Retina (tissue), 1 donor: ENCODE results near the gene CRTAC1.
"Not testable (repeated sequence)": the region's sequence is repeated elsewhere in the genome, so short reads cannot be mapped to it uniquely, and the experiment has no call there.

Experiments used
- DNase-seq: peaks from one replicate; pipeline ENCODE4 v3.0.0-alpha.2; 2016

The CRTAC1 gene

DNA sequence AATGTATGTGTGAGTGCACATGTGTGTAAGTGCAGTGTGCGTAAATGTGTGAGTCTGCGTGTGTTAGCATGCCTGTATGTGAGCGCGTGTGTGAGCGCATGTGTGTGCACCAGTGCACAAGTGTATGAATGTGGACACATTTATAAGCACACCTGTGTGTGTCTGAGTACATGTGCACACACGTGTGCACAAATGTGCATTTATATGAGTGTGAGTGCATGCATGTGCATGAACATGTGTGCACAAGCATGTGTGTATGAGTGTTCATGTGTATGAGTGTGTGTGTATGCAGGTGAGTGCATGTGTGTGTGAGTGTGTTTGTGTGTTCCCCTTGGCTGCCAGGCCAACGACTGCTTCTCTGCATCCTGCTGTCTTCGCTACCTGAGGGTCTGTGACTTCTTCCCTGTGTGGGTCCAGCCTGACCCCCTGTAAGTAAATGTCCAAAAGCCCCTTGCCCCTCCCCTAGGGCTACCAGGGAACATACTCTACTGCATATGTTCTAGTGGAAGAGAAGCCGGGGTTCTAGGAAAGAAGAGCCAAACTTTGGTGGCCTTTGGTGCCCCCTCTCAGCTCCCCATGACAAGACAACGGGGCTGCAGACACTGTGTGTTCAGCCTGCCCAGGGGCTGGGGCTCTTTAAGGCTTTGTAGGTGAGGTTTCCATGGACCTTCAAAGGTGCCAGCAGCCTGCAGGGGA, 163.7 kb downstream of the CRTAC1 start:
- DNase-seq: no peak

DNA sequence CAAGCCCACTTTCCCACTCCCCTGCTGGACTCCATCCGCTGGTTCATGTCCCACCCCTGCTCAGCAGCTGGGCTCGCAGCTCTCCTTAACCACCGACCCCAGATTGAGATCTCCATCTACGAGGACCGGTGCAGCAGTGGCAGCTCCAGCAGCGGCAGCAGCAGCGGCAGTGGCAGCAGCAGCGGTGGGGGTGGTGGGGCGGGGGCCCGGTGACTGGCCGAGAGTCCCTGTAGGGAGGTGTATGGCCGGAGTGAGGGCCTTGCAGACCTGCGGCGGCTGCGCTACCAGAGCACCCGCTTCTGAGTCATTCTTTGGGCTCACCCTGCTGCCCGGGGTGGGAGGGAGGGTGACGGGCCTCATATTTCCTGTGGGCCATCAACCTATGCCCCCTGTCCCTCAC, 164.9 kb downstream of the CRTAC1 start:
- no peak for DNase-seq

DNA sequence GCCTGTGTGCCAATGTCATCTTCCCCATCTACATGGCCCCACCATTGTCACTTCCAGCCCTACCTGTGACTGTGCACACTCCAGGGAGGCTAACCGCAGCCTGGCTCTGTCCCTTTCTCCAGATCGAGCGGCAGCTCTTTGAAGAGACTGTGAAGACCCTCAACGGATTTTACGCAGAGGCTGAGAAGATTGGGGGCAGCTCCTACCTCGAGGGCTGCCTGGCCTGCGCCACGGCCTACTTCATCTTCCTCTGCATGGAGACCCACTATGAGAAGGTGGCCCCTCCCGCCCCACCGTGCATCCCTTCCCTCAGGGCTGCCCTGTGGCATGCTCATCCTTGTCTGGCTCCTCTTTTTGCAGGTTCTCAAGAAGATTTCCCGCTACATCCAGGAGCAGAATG, 166.6 kb downstream of the CRTAC1 start:
- DNase-seq: no peak

DNA sequence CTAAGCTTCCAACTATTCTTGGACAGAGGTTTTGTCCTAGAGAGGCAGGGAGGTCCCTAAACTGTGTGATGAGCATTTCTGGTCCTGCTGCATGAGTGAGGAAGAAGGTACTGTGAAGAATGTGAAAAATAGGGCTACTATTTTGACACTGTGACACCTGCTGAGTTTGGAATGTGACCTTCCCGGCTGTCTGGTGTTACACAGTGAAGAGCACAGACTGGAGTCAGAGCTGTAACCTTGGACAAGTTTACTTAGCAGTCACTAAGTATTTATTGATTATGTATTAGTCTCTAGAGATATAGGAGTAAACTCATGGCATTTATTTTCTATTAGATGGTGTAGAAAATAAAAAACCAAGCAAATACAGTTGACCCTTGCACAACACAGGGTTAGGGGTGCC, 168.5 kb downstream of the CRTAC1 start:
- DNase-seq: no peak

DNA sequence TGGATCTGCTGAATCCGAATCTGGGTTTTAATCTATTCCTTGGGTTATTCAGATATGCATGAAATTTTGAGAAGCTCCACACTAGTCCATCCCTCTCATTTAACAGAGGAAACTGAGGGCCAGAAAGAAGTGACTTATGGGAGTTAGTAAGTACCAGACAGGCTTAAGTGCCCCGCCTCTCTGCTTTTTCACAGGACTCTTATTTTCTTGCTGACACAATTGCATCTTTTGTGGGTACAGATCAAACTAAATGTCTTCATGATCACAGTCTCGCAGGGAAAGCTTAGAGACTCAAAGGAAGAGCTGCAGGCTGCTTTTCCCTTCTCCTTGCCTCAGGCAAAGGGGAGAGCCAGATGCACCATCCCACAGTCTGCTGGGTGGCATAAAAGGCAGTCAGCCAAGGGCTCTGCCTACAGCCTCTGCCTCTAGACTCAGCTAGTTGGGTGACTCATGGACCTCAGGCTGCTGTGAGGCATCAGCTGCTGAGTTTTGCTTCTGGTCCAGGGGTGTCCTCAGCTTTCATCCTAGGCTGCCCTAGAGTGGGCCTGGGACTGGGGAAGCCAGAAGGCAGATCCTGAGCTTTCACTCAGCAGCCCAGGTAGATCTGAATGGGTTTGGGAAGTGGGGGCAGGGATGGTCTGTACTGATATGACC, 169.2 kb downstream of the CRTAC1 start:
- no peak for DNase-seq

DNA sequence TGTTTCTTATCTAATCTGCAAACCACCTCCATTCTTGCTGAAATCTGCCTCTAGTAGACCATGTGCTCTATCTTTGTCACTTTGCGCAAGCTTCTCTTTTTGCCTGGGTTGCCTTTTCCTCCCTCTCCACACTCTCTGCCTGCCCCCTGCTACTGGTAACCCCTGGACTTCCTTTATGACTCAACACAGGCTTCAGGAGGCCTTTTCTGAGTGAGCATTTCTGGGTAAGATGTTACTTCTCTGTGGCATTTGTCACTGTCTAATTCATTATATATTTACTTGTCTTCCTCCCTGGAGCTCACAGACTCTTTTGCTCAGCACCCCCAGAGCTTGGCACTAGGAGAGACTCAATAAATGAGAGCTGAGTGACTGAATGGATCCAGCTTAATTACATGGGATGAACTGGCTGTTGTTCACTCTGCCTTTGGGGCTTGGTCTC, 172.4 kb downstream of the CRTAC1 start:
- no peak for DNase-seq

DNA sequence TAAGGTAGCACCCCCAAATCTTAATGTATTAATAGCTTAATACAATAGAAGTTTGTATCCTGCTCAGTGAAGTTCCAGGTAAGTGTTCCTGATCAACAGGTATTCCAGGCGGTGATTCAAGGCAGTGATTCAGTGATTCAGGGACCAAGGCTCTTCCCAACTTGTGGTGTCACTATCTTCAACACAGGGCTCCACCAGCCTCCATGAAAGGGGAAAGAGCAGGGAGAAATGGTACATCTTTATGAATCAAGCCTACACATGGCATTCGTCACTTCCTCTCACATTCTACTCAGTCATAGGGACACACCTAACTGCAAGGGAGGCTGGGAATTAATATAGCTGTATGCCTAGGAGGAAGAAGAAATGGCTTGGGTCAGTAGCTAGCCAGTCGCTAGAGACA, 175.7 kb downstream of the CRTAC1 start:
- DNase-seq: no peak

DNA sequence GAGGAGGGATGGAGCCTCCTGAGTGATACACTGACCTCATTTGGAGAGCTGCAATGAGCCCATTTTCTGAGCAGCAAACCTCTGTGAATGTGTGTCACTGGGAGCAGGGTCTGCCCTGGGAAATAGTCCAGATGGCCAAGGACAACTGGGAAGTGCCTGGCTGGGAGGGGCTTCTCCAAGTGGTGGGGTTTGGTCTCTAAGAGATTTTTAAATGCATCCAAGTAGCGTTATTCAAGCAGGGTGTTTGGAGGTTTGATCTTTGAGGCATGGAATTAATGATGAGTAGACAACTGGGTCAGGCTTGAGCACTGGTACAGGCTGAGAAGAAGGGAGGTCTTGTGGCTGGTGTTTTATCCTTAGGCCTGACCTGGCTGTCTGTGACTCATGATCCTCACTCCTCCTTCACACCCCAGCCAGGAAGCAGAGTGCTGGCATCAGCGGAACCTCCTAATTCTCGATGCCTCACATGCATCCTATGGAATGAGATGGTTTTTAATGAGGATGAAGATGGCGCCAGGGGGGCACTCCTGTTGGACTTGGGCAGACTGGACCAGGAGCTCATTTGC, 177.5 kb downstream of the CRTAC1 start:
- DNase-seq: no peak

DNA sequence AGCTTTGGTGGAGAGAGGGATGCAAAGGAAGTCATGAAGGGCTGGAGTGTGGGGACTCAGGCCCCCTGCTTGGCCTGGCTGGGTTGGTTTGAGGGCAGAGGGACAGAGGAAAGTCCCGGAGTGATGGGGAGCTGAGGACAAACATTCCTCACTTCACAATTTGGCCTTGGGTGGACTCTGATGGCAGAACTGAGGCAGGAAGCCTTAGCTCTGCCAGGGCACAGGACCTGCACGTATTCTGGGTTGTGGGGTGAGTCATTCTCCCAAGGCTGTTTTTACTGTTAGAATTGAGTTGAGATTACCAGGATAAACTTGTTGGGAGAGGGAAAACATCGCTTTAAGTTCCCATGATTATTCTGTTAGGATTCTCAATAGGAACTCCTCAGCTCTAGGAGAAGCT, 178.1 kb downstream of the CRTAC1 start:
- DNase-seq: no peak

DNA sequence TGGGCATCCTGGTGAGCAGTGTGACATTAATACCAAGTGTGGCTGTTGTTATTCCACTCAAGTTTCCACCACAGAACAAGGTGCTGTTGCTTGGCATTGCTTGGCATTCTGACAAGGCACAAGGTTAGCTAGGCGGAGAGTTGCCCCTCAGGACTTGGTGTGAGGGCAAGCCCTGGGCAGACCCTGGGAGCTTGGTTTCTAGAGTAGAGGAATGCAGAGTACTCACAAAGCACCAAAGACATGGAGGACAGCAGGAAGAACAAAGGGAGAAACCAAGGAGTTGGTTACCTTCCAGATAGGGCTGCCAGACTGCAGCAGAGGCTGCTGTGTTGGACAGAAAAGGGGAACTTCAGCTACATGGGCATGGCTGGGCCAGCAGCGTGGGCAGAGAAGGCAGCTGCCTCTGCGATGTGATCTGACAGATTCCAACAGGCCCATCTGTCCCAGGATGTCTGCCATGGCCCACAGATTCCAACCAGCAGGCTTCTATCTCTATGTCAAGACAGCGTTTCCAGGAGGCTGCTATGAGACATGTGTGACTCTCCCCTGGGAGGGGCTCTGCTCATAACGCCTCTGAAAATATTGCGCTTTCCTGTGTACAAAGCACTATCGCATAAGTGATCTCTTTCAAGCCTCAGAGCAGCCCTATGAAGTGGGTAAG, 178.9 kb downstream of the CRTAC1 start:
- no peak for DNase-seq

DNA sequence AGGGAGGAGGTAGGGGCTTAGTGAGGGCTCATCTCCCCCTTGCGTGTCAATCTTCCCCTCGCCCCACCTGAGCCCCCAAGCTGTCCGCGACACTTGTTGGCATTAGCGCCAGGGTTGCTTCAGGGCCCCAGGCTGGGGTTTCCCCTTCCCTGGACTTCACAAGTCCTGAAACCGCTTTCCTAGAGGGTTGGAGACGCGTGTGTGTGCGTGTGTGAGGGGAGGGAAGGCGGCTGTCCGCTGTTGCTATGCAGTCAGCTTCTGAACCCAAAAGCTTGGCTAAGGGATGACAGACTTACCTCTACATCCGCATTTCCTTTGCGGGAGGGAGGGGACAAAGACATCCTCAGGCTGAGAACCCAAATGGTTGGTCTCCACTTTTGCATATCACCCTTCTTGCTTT, 180.0 kb downstream of the CRTAC1 start:
- peak; percentile 57 for DNase-seq

DNA sequence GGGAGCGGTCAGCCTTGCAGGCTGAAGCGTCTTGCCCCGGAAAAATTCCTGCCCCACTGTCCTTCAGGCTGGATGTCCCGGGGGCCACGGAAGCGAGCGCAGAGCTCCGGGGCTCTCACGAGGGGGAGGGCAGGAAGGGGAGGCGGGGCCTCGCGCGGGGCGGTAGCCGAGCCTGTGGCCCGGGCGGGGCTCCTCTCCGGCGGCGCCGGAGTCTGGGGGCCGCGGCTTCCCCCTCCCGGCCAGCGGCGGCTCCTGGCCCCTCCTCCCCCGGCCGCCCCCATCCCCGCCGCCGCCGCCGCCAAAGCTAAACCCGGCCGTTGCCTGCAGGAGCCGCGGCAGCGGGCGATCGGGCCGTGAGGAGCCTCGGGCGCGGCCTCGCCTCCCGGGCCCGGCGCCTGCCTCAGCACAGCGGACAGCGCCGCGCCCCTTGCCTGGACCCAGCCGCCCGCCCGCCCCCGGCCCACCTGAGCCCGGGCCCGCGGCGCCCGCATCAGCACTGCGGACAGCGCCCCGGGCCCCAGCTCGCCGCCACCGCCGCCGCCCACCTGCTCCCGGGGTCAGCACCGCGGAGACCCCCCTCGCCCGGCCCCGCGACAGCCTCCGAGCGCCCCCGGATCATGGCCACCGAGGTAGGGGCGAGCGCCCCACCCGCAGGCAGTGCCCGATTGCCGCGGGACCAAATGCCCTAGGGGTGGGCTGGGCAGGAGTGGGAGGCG, 180.6 kb downstream of the CRTAC1 start, which contains the start of gene GOLGA7B:
Gene GOLGA7B, plus strand, starts transcription at position 157 of the 716 bp plus-strand sequence. Its CDS starts 461 bp downstream, at position 618.
- DNase-seq: peak; percentile 43

DNA sequence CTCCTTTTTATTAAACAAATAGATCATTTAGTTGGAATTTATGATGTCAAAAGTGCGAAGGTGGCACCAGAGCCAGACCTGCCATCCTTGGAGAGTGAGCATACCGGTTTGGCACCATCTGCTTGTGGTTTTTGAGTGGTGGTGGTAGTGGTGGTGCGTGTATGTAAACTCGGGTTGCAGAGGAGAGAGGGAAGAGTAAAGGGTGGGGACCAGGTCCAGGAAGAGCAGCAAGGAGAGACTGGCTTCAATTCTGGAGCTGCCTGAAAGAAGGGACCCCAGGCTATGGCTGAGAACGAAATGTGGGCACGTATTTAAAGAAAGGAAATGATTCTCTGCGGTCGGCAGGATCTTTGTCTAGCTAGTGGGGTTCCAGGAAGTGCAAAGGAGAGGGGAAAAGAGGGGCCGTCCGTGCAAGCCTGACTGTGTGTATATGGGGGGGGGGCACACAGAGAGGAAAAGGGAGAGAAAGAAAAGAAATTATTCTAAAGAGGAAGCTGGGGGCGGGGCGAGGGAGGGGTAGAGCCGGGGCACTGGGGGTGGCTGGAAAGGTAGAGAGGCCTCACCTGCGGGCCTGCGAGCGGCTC, 181.2 kb downstream of the CRTAC1 start:
- DNase-seq: peak; percentile 43

DNA sequence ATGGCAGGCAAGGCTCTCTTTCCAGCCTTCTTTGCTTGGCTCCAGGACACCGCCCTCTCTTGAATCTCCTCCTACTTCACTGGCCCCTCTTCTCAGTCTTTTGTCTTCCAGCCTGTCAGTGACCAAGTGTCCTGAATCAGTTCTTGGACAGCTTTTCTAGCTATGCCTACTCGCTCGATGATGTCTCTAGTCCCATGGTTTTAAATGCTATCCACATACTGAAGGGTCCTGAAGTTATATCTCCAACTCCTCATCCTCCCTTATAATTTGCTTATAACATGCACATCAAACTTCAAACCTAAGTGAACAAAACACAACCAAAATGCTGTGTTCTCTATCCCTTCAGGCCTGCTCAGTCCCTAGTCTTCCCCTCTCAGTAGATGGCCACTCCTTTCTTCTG, 185.7 kb downstream of the CRTAC1 start:
- no peak for DNase-seq

DNA sequence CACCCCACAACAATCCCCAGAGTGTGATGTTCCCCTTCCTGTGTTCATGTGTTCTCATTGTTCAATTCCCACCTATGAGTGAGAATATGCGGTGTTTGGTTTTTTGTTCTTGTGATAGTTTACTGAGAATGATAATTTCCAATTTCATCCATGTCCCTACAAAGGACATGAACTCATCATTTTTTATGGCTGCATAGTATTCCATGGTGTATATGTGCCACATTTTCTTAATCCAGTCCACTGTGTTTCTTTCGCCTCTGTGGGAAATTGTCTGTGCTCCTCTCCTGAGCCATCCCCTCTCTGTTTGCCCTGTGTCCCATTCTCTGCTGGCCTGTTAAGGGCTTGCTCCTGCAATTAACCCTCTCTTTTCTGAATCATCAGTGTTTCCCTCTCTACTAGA, 186.4 kb downstream of the CRTAC1 start:
- not testable (repeated sequence) for DNase-seq

DNA sequence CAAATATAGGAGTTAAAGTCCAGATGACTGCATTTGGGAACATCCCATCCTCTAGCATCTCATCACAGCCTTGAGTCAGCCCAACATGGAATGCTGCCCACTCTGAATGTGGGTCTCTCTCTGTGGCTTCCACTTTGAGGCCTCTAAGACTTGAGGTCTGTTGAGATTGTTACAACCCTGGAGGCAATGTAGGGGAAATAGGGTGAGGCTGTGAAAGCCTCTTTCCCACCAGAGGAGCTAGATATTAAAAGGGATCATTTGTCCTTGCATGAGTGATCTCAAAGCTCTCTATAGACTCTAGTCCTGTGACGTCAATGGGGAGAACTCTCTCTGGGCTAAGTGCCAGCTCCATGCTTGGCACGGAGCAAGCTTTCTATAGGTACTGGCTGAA, 187.1 kb downstream of the CRTAC1 start:
- DNase-seq: no peak

DNA sequence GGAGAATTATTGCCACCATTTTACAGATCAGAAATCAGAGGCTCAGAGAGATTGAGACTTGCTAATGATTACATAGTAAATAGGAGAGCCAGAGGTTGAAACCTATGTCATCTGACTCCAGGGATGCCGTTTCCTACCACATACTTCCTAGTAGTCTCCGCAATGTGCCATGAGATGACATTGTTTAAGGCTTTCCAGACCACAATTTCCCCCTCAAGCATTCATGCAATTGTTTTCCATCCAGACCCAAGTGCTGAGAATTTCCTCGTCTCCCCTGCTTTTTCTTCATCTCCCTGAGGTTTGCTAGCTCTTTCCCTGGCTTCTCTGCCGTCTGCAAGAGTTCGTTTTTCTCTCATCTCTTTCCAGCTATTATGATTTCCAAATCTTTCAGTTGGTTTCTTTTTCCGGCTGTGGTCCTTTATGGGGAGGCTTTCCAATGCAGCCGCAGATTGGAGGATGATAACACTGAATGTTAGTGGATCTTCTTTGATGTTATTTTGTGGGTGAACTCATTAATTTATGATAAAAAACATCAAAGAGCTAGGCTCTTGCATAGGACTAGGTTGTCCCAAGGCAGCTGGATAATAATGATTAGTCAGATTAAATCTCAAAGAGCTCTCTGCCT, 187.7 kb downstream of the CRTAC1 start:
- no peak for DNase-seq

DNA sequence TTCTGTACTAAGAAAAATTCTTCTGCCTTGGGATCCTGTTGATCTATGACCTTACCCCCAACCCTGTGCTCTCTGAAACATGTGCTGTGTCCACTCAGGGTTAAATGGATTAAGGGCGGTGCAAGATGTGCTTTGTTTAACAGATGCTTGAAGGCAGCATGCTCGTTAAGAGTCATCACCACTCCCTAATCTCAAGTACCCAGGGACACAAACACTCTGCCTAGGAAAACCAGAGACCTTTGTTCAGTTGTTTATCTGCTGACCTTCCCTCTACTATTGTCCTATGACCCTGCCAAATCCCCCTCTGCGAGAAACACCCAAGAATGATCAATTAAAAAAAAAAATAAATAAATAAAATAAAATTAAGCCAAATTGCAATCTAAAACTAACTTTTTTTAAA, 188.3 kb downstream of the CRTAC1 start:
- not testable (repeated sequence) for DNase-seq

DNA sequence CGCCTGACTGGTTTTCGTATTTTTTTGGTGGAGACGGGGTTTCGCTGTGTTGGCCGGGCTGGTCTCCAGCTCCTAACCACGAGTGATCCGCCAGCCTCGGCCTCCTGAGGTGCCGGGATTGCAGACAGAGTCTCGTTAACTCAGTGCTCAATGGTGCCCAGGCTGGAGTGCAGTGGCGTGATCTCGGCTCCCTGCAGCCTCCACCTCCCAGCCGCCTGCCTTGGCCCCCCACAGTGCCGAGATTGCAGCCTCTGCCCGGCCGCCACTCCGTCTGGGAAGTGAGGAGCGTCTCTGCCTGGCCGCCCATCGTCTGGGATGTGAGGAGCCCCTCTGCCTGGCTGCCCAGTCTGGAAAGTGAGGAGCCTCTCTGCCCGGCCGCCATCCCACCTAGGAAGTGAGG, 189.3 kb downstream of the CRTAC1 start:
- DNase-seq: not testable (repeated sequence)

DNA sequence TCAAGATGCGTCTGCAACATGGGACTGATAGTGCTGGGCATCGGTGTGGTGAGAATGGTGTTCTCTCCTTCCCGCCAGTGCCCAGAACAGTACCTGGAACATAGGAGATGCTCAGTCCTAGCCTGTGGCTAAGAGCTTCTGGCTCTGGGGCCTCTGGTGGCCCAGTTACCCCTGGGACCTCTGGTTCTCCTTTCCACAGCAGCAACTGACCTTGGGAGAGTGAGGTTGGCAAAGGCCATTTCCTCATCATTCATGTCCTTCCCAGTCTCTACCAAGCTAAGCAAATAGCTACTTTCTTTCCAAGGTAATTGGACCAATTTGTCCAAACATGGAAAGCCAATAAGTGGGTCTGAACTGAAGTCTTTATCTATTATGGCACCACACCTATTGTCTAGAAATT, 192.3 kb downstream of the CRTAC1 start:
- no peak for DNase-seq

DNA sequence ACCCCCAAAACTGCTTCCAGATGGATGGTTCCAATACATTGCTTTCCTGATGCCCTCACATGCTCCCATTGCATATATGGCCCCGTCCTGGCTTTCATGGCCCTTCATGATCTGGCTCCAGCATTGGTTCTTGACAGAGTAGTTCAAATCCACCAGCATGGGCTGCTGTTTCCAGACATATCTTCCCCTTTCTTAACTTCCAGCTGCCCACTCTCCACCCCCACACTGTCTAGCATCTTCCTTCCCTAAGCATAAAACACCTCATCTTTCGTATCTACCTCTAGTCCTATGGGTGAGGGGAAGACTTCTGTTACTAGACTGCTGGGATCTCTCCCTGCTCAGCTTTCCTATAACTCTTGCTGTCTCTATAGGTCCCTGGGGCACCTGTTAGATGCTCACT, 194.0 kb downstream of the CRTAC1 start:
- no peak for DNase-seq

DNA sequence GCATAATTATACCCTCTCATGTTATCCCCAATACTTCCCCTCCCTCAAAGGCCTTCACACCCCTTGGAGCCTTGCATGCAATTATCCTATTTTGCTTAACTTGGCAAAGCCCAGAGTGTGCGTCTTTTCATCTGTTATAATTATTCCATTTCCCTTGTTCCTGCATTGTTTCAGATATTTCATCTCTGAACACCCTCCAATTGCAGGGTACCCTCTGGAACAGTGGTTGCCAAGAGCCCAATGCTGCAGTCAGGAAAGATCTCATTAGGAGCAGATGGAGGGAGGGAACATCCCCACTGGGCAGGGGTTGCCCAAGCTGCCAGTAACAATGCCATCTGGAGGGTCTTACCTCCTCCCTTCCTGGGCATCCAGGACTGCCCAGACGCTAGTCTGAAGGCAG, 199.2 kb downstream of the CRTAC1 start:
- DNase-seq: no peak
